Caco-2 (cell line): ENCODE measurements around the gene TSPAN5. TPM values are rescaled to one million over a fixed set of nuclear protein-coding genes. Genes with fewer than 3 reads are reported as not detected.

Experiments
- BruUV-seq: library from RNA; stranded (reverse); fragments of 400-500 nt; replicated peaks from 2 replicates; lab custom pipeline; 2021; lab: Mats Ljungman, UMichigan
- CTCF ChIA-PET: fragments of 300-600 bp; sonication (Branson Sonifier 250); formaldehyde crosslinking; loops from one replicate; lab custom pipeline; 2022; ENCODE audit warnings: antibody characterized with exemption; lab: Charles Lee
- POLR2A ChIA-PET: fragments of 300-600 bp; sonication (Branson Sonifier 250); formaldehyde crosslinking; loops from one replicate; lab custom pipeline; 2022; ENCODE audit warnings: antibody characterized with exemption; lab: Charles Lee
- DNase-seq, 2 experiments: peaks; one replicate each; pipeline versions ENCODE4 v3.0.0 to v3.0.0-alpha.2; 2020 to 2022
- H3K27me3 ChIP-seq: replicated peaks from 2 replicates; pipeline ENCODE4 v1.6.0; 2011; ENCODE audit warnings: low read length; ENCODE audit not compliant: control insufficient read depth, insufficient read depth
- H3K36me3 ChIP-seq: 2 replicates; pipeline ENCODE4 v1.5.1; 2011; ENCODE audit warnings: low read length; ENCODE audit not compliant: control insufficient read depth, insufficient read depth
- H3K4me1 ChIP-seq: fragments of 250-450 bp; sonication (Bioruptor Pico); 2 replicates; pipeline ENCODE4 v1.5.1; 2020; ENCODE audit warnings: mild to moderate bottlenecking
- H3K4me3 ChIP-seq: 2 replicates; pipeline ENCODE4 v1.5.1; 2011; ENCODE audit warnings: low read depth, mild to moderate bottlenecking, control low read depth, low read length
- H3K9me3 ChIP-seq: fragments of 250-450 bp; sonication (Bioruptor Pico); 2 replicates; pipeline ENCODE4 v1.5.1; 2020; ENCODE audit warnings: mild to moderate bottlenecking, moderate library complexity
- H3K27ac Mint-ChIP-seq: one replicate; pipeline ENCODE4 v1.8.0; 2022; ENCODE audit warnings: mixed read lengths; ENCODE audit not compliant: unreplicated experiment
- H3K27me3 Mint-ChIP-seq: one replicate; pipeline ENCODE4 v1.8.0; 2022; ENCODE audit warnings: mixed read lengths; ENCODE audit not compliant: insufficient read depth, unreplicated experiment
- H3K36me3 Mint-ChIP-seq: one replicate; pipeline ENCODE4 v1.8.0; 2022; ENCODE audit warnings: mild to moderate bottlenecking, mixed read lengths; ENCODE audit not compliant: insufficient read depth, unreplicated experiment
- H3K4me1 Mint-ChIP-seq: one replicate; pipeline ENCODE4 v1.8.0; 2022; ENCODE audit warnings: low read depth, mixed read lengths; ENCODE audit not compliant: unreplicated experiment
- H3K4me3 Mint-ChIP-seq: one replicate; pipeline ENCODE4 v1.8.0; 2022; ENCODE audit warnings: mild to moderate bottlenecking, moderate library complexity, mixed read lengths; ENCODE audit not compliant: unreplicated experiment
- H3K9me3 Mint-ChIP-seq: one replicate; pipeline ENCODE4 v1.8.0; 2022; ENCODE audit warnings: mixed read lengths; ENCODE audit not compliant: unreplicated experiment
- CTCF ChIP-seq, 2 experiments: fragments of 200-600 bp in 1 of 2; IDR thresholded peaks; 1 replicate in 1 of 2; 2 replicates in 1 of 2; pipeline versions ENCODE4 v1.5.1 to v1.8.0; 2011 to 2022; ENCODE audit warnings: antibody characterized with exemption in 1 of 2, control low read depth in 1 of 2, inconsistent platforms in 1 of 2, low read depth in 1 of 2, low read length in 1 of 2, mild to moderate bottlenecking in 1 of 2, moderate library complexity in 1 of 2; ENCODE audit not compliant: insufficient read depth in 1 of 2, severe bottlenecking in 1 of 2, unreplicated experiment in 1 of 2
- intact Hi-C: fragments of 100-400 bp; cut with micrococcal nuclease; formaldehyde crosslinking; loops from one replicate; pipeline ENCODE4 v1.10.0; 2022; ENCODE audit not compliant: unreplicated experiment
- total RNA-seq: library from RNA; stranded (reverse); gene quantifications from 2 replicates; pipeline ENCODE4 v1.2.3, GENCODE V29; 2022

The TSPAN5 gene
- total RNA-seq, 1 experiment from 2014 or later: 24.1 TPM

DNA sequence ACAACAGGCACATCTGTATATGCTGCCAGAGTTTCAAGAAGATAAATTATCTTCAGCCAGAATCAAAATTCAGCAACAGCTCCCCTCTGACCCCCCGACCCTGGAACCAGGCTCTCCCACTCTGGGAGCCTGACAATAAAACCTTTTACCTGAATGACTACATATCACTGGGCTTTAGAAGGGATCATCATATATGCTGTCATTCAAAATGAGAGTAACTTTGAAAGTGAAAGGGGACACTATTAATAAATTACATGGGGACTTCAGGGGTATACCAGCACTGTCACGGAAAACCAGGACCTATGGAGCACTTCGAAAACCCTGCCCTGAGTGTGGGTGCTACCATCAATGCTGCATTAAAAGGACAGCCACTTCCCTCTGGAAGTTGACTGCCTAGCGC is 26.2 kb downstream of the TSPAN5 start:
- ChIA-PET CTCF (no interaction called here), POLR2A (no interaction called here)
- BruUV-seq: no TSS peak
- no peak for DNase-seq
- Histone ChIP-seq H3K4me3 (no peak overlapping the region), H3K36me3 (no peaks in the 10 kb centered on the region), H3K27me3 (no peaks in the 10 kb centered on the region), H3K4me1 (peaks cover 19% of the 10 kb centered on the region), H3K9me3 (no peaks in the 10 kb centered on the region)
- peak overlapping the region; percentile 24 for H3K27ac Mint-ChIP-seq
- H3K9me3 Mint-ChIP-seq: no peaks in the 10 kb centered on the region
- peaks cover 24% of the 10 kb centered on the region for H3K4me1 Mint-ChIP-seq
- H3K36me3 Mint-ChIP-seq: peaks cover 5% of the 10 kb centered on the region
- intact Hi-C loops: no loop called here
- TF ChIP-seq CTCF (IDR thresholded peaks at IDR 0.05; ENCODE audit: insufficient read depth in 1 of 2, low read depth in 1 of 2, low read length in 1 of 2, severe bottlenecking in 1 of 2, unreplicated experiment in 1 of 2): no peak
- no peaks in the 10 kb centered on the region for H3K27me3 Mint-ChIP-seq
- H3K4me3 Mint-ChIP-seq: no peak overlapping the region

GRCh38 chr4:98631506-98631905 is 26.9 kb downstream of the TSPAN5 start:
- peak overlapping the region; percentile 24 for H3K27ac Mint-ChIP-seq
- TF ChIP-seq CTCF (IDR thresholded peaks at IDR 0.05; ENCODE audit: insufficient read depth in 1 of 2, low read depth in 1 of 2, low read length in 1 of 2, severe bottlenecking in 1 of 2, unreplicated experiment in 1 of 2): no peak
- intact Hi-C loops: no loop called here
- no peak for DNase-seq
- no TSS peak for BruUV-seq
- CTCF ChIA-PET: no interaction called here
- peaks cover 31% of the 10 kb centered on the region for H3K4me1 Mint-ChIP-seq
- H3K9me3 ChIP-seq: no peaks in the 10 kb centered on the region
- no peaks in the 10 kb centered on the region for H3K27me3 Mint-ChIP-seq
- H3K4me3 ChIP-seq: no peak overlapping the region
- H3K4me3 Mint-ChIP-seq: no peak overlapping the region
- H3K4me1 ChIP-seq: peaks cover 19% of the 10 kb centered on the region
- H3K9me3 Mint-ChIP-seq: no peaks in the 10 kb centered on the region
- no peaks in the 10 kb centered on the region for H3K27me3 ChIP-seq
- peaks cover 5% of the 10 kb centered on the region for H3K36me3 Mint-ChIP-seq
- H3K36me3 ChIP-seq: no peaks in the 10 kb centered on the region
- POLR2A ChIA-PET: no interaction called here

DNA sequence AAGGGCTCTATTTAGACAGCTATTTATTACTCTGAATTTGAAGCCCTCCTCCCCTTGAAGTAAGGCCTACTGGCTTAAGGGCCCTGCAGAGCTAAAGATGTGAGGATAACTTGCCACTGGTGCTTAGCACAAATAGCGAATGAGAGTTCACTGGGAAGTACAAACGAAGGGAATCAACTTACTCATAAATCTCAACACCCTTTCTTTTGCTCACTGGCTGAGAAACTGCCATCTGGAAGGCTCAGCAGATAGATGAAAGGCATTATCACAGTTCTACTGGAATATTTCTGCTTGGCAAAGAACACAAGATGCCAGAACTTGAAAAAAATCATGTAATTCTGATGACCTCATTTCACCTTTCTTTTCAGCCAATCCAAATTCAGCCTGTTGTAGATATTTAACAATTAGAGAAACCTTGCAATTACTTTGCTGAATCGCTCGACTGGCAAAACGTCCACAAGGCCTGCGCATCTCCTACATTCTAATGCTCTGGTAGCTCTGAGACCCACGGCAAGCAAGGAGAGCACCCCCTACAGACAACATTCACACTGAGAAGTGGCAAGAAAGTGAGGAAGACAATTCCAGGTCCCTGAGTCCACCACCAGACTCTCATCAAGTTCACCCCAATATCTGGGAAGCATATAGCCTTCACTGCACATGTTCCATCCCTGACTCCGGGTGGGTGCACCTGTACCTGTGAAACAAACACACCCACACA is 27.5 kb downstream of the TSPAN5 start:
- no peak overlapping the region for H3K27ac Mint-ChIP-seq
- Histone ChIP-seq H3K4me1 (peaks cover 22% of the 10 kb centered on the region), H3K27me3 (no peaks in the 10 kb centered on the region), H3K9me3 (no peaks in the 10 kb centered on the region), H3K36me3 (no peaks in the 10 kb centered on the region), H3K4me3 (no peak overlapping the region)
- ChIA-PET POLR2A (no interaction called here), CTCF (no interaction called here)
- no peak for TF ChIP-seq CTCF (IDR thresholded peaks at IDR 0.05; ENCODE audit: insufficient read depth in 1 of 2, low read depth in 1 of 2, low read length in 1 of 2, severe bottlenecking in 1 of 2, unreplicated experiment in 1 of 2)
- peaks cover 5% of the 10 kb centered on the region for H3K36me3 Mint-ChIP-seq
- BruUV-seq: no TSS peak
- intact Hi-C loops: no loop called here
- H3K27me3 Mint-ChIP-seq: no peaks in the 10 kb centered on the region
- peaks cover 35% of the 10 kb centered on the region for H3K4me1 Mint-ChIP-seq
- no peak for DNase-seq
- no peak overlapping the region for H3K4me3 Mint-ChIP-seq
- H3K9me3 Mint-ChIP-seq: no peaks in the 10 kb centered on the region
